CD4-positive, alpha-beta T cell treated with Interleukin-17A for 1 hour (primary cell): ENCODE results near the gene PCDHGA9.
"Not testable (repeated sequence)": the region's sequence is repeated elsewhere in the genome, so short reads cannot be mapped to it uniquely, and the experiment has no call there.

ENCODE experiments used
- DNase-seq: peaks from one replicate; pipeline ENCODE4 v3.0.0-alpha.2; 2020

PCDHGA9 gene

GRCh38 chr5:141402553-141403243 lies at the start of gene PCDHGA9:
Gene PCDHGA9, plus strand, starts transcription at chr5:141402778. Its CDS starts 175 bp downstream, at chr5:141402953.
- peak; percentile 22 for DNase-seq

- DNase-seq = peak; percentile 15
These were observed 47.6 kb upstream of the PCDHGA9 start, which contains the start of gene PCDHGA4 for GRCh38 chr5:141354900-141355469. Gene PCDHGA4, plus strand, starts transcription at chr5:141355021. Its CDS starts 87 bp downstream, at chr5:141355108.

- DNase-seq = no peak
These were observed 46.9 kb upstream of the PCDHGA9 start for GRCh38 chr5:141355641-141356040.

DNA sequence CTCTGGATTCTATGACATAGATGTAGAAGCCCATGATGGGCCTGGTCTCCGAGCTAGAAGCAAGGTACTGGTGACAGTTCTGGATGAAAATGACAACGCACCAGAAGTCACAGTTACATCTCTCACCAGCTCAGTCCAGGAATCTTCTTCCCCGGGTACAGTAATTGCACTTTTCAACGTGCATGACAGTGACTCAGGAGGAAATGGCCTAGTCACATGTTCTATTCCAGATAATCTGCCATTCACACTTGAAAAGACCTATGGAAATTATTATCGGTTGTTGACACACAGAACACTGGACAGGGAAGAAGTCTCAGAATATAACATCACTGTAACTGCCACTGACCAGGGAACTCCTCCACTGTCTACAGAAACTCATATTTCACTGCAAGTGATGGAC lies 46.4 kb upstream of the PCDHGA9 start:
- no peak for DNase-seq

DNA sequence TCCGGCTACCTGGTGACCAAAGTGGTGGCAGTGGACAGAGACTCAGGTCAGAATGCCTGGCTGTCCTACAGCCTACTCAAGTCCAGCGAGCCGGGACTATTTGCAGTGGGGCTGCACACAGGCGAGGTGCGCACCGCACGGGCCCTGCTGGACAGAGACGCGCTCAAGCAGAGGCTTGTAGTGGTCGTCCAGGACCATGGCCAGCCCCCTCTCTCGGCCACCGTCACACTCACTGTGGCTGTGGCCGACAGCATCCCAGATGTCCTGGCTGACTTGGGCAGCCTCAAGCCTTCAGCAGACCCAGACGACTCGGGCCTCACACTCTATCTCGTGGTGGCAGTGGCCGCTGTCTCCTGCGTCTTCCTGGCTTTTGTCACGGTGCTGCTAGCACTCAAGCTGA lies 45.6 kb upstream of the PCDHGA9 start:
- DNase-seq = no peak

DNA sequence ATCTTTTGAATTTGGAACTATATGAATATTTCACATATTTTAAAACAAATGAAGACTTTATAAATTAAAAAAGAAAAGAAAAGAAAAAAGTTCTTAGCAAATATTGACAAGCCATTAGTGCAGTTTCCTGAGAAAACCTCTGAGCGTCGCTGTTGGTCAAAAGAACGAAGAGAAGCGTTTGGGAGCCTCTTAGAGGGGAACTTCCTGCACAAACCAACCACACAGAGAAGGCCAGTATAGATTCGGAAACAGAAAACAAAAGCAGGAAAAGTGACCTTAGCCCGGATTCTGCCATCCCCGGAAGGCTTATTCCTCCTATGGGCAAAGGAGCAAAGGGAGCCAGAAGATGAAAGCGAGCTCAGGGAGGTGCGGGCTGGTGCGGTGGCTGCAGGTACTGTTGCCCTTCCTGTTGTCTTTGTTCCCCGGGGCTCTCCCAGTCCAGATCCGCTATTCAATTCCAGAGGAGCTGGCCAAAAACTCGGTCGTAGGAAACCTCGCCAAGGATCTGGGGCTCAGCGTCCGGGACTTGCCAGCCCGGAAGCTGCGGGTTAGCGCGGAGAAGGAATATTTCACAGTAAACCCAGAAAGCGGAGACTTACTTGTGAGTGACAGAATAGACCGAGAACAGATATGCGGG lies 42.7 kb upstream of the PCDHGA9 start, which contains the start of gene PCDHGB2:
TSS of gene PCDHGB2 (plus strand) at position 205 of the 637 bp plus-strand sequence. CDS start at position 347, 142 bp downstream.
- DNase-seq = peak; percentile 46

DNA sequence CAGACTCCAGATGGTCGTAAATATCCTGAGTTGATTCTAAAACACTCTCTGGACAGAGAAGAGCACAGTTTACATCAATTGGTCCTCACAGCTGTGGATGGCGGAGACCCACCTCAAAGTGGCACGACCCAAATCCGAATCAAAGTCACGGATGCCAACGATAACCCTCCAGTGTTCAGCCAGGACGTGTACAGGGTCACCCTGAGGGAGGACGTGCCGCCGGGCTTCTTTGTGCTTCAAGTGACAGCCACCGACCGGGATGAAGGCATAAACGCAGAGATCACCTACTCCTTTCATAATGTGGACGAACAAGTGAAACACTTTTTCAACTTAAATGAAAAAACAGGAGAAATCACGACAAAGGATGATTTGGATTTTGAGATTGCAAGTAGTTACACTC lies 41.9 kb upstream of the PCDHGA9 start:
- DNase-seq = no peak

DNA sequence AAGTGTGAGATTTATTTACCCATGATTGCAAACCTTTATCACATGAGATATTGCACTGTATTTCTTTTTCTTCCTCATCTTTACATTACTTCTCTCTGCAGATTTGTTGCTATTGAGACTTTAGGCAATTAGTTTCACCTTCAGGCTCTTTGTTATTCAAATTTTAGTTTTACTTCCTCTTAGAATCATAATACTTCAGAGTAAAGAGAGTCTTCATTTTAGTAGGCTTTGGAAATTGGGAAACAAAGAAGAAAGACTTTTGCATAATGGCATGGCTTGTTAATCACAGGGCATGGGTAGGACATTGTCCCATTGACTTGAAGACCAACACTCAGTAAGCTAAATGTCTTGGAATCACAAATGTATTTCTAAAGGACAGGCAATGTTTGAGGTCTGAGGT lies 39.9 kb upstream of the PCDHGA9 start:
- no peak for DNase-seq

GRCh38 chr5:141363952-141364660 lies 38.5 kb upstream of the PCDHGA9 start, which contains the start of gene PCDHGA5:
Gene PCDHGA5, plus strand, starts transcription at chr5:141364162. Its CDS starts 169 bp downstream, at chr5:141364331.
- DNase-seq = no peak

GRCh38 chr5:141366016-141366896 lies 36.3 kb upstream of the PCDHGA9 start:
- DNase-seq = no peak

- DNase-seq = peak; percentile 52
These were observed 32.4 kb upstream of the PCDHGA9 start, which contains the start of gene PCDHGB3 for GRCh38 chr5:141369994-141370848. Gene PCDHGB3, plus strand, starts transcription at chr5:141370242. Its CDS starts 153 bp downstream, at chr5:141370395.

- no peak for DNase-seq
These were observed 30.8 kb upstream of the PCDHGA9 start for GRCh38 chr5:141371572-141372475.

DNA sequence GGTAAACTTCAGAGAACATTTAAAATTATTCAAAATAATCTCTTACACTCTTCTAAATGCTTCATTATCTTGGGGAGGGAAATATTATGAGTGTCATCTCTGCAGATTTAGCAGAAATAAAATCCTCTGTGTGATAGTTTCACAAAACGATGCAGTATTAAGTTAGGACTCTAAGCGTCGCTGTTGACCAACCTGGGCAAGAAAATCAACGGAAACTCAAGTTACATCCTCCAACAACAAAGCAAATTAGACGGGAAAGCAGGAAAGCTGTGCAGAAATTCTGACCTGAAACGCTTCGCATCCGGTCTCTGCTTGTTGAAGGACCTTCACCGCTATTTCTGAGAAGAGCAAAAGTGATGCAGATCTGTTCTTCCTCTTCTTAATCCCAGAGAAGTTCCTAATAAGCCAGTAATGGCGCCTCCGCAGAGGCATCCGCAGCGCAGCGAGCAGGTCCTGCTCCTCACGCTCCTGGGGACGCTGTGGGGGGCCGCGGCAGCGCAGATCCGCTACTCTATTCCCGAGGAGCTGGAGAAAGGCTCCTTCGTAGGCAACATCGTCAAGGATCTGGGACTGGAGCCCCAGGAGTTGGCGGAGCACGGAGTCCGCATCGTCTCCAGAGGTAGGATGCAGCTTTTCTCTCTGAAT lies 28.8 kb upstream of the PCDHGA9 start, which contains the start of gene PCDHGA6:
TSS of gene PCDHGA6 (plus strand) at position 219 of the 645 bp plus-strand sequence. CDS start at position 412, 193 bp downstream.
- DNase-seq = peak; percentile 13

- no peak for DNase-seq
These were observed 28.0 kb upstream of the PCDHGA9 start for GRCh38 chr5:141374627-141375026.

GRCh38 chr5:141375444-141376155 lies 27.0 kb upstream of the PCDHGA9 start:
- DNase-seq = not testable (repeated sequence)

- peak; percentile 10 for DNase-seq
These were observed 19.9 kb upstream of the PCDHGA9 start, which contains the start of gene PCDHGA7 for GRCh38 chr5:141382469-141383294. Gene PCDHGA7, plus strand, starts transcription at chr5:141382742. Its CDS starts 158 bp downstream, at chr5:141382900.

DNA sequence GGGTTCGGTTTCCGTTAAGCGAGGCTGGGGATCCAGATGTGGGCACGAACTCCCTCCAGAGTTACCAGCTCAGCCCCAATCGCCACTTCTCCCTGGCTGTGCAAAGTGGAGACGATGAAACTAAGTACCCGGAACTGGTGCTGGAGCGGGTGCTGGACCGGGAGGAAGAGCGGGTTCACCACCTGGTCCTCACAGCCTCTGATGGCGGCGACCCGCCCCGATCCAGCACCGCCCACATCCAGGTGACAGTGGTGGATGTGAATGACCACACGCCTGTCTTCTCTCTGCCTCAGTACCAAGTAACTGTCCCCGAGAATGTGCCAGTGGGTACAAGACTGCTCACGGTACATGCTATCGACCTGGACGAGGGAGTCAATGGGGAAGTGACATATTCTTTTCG lies 19.2 kb upstream of the PCDHGA9 start:
- DNase-seq = no peak
